ENCODE measurements around the gene SPINK5.

Gene SPINK5

DNA sequence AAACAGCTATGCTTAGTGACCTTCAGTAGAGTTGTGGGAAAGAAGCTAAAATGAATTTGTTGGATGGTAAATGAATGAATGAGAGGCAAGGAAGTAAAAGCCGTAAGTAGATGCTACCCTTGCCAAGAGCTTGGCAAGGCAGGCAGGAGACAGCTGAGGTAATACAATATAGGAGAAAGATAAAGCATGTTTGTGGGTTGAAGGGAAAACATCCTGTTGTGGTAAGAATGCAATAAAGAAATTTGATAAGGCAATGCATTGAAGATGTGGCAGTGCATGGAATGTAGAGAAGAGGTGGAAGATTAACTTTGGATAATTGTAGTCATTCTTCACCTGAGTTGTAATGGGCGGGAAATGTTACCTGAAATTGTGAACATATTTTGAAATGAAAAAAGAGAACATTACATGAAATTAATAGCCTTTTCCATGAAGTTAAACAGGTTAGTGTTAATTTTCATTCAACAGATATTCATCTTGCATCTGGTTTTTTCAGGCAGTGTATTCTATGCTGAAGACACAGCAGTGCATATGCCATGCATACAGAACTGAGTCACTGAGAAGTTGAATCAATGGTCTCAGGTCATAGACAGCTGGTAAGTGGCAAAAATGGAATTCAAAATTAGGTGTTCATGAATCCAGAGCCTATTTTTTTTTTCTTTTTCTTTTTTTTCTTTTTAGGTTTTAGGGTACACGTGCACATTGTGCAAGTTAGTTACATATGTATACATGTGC is 43.4 kb upstream of the SPINK5 start:
- H3K36me3 ChIP-seq (ENCODE audit: control insufficient read depth in 2 of 2, insufficient read depth in 1 of 2, low read length in 2 of 2): no peaks in the 10 kb centered on the region
- no peak for TF ChIP-seq ZNF626 (tag by site-specific recombination; IDR thresholded peaks at IDR 0.05)
- 0 out of 2 replicates have a peak, but pooled peaks have one; percentile 23 for TF ChIP-seq SP3 (tag by site-specific recombination; IDR thresholded peaks at IDR 0.05)
- H3K4me1 ChIP-seq (ENCODE audit: control insufficient read depth, insufficient read depth, low read length): peaks cover 5% of the 10 kb centered on the region
- H3K27ac ChIP-seq (ENCODE audit: extremely low read depth, low read depth, low read length): no peak overlapping the region
- H3K9me3 ChIP-seq (ENCODE audit: control insufficient read depth, insufficient read depth, low read depth, low read length): no peaks in the 10 kb centered on the region
- POLR2A ChIA-PET: interaction anchor here (1.5 kb wide), 1 partner anchor 9 kb away, joined by 4 read pairs; no protein-coding TSS in a partner anchor
- no peak overlapping the region for H3K4me3 ChIP-seq (ENCODE audit: low read depth, low read length)
- CTCF ChIA-PET: interaction anchor here (0.6 to 0.7 kb wide), 2 partner anchors 137 to 1599 kb away, joined by 3 read pairs; no protein-coding TSS in a partner anchor

DNA sequence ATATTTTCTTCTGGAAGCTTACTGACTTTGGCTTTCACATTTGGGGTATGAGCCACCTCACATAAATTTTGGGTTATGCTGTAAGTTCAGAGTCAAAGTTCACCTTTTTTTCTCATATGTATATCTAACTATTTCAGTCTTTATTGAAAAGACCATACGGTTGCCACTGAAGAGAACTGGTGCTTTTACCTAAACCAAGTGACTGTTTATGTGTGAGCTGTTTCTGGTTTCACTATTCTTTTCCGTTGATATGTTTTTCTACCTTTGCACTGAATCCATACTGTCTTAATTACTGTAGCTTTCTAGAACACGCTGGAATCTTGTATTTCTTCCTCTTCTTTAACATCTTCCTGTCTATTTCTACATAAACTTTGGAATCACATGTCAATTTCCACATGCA is 36.3 kb upstream of the SPINK5 start:
- POLR2A ChIA-PET: no interaction called here
- H3K36me3 ChIP-seq (ENCODE audit: control insufficient read depth in 2 of 2, insufficient read depth in 1 of 2, low read length in 2 of 2): no peaks in the 10 kb centered on the region
- no peak overlapping the region for H3K27ac ChIP-seq (ENCODE audit: extremely low read depth, low read depth, low read length)
- TF ChIP-seq ZNF157 (tag by site-specific recombination; IDR thresholded peaks at IDR 0.05) (no peak), ZSCAN4 (tag by site-specific recombination; IDR thresholded peaks at IDR 0.05) (no peak), ZNF132 (tag by site-specific recombination; IDR thresholded peaks at IDR 0.05; ENCODE audit: borderline replicate concordance) (no peak), TRIM28 (IDR thresholded peaks at IDR 0.05; ENCODE audit: borderline replicate concordance, low read length) (no peak), ZNF140 (tag by site-specific recombination; IDR thresholded peaks at IDR 0.05) (no peak), ZNF664 (tag by site-specific recombination; IDR thresholded peaks at IDR 0.05) (no peak), INSM2 (tag by site-specific recombination; IDR thresholded peaks at IDR 0.05) (no peak), ZNF792 (tag by site-specific recombination; IDR thresholded peaks at IDR 0.05) (no peak), KLF9 (tag by site-specific recombination; IDR thresholded peaks at IDR 0.05; ENCODE audit: low read depth) (no peak)
- TF ChIP-seq, protein P1, sequence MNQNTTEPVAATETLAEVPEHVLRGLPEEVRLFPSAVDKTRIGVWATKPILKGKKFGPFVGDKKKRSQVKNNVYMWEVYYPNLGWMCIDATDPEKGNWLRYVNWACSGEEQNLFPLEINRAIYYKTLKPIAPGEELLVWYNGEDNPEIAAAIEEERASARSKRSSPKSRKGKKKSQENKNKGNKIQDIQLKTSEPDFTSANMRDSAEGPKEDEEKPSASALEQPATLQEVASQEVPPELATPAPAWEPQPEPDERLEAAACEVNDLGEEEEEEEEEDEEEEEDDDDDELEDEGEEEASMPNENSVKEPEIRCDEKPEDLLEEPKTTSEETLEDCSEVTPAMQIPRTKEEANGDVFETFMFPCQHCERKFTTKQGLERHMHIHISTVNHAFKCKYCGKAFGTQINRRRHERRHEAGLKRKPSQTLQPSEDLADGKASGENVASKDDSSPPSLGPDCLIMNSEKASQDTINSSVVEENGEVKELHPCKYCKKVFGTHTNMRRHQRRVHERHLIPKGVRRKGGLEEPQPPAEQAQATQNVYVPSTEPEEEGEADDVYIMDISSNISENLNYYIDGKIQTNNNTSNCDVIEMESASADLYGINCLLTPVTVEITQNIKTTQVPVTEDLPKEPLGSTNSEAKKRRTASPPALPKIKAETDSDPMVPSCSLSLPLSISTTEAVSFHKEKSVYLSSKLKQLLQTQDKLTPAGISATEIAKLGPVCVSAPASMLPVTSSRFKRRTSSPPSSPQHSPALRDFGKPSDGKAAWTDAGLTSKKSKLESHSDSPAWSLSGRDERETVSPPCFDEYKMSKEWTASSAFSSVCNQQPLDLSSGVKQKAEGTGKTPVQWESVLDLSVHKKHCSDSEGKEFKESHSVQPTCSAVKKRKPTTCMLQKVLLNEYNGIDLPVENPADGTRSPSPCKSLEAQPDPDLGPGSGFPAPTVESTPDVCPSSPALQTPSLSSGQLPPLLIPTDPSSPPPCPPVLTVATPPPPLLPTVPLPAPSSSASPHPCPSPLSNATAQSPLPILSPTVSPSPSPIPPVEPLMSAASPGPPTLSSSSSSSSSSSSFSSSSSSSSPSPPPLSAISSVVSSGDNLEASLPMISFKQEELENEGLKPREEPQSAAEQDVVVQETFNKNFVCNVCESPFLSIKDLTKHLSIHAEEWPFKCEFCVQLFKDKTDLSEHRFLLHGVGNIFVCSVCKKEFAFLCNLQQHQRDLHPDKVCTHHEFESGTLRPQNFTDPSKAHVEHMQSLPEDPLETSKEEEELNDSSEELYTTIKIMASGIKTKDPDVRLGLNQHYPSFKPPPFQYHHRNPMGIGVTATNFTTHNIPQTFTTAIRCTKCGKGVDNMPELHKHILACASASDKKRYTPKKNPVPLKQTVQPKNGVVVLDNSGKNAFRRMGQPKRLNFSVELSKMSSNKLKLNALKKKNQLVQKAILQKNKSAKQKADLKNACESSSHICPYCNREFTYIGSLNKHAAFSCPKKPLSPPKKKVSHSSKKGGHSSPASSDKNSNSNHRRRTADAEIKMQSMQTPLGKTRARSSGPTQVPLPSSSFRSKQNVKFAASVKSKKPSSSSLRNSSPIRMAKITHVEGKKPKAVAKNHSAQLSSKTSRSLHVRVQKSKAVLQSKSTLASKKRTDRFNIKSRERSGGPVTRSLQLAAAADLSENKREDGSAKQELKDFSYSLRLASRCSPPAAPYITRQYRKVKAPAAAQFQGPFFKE (tag by site-specific recombination; IDR thresholded peaks at IDR 0.05; ENCODE audit: borderline replicate concordance): no peak
- TF ChIP-seq, protein P2, sequence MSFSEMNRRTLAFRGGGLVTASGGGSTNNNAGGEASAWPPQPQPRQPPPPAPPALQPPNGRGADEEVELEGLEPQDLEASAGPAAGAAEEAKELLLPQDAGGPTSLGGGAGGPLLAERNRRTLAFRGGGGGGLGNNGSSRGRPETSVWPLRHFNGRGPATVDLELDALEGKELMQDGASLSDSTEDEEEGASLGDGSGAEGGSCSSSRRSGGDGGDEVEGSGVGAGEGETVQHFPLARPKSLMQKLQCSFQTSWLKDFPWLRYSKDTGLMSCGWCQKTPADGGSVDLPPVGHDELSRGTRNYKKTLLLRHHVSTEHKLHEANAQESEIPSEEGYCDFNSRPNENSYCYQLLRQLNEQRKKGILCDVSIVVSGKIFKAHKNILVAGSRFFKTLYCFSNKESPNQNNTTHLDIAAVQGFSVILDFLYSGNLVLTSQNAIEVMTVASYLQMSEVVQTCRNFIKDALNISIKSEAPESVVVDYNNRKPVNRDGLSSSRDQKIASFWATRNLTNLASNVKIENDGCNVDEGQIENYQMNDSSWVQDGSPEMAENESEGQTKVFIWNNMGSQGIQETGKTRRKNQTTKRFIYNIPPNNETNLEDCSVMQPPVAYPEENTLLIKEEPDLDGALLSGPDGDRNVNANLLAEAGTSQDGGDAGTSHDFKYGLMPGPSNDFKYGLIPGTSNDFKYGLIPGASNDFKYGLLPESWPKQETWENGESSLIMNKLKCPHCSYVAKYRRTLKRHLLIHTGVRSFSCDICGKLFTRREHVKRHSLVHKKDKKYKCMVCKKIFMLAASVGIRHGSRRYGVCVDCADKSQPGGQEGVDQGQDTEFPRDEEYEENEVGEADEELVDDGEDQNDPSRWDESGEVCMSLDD (tag by site-specific recombination; IDR thresholded peaks at IDR 0.05): no peak
- TF ChIP-seq, protein P3, sequence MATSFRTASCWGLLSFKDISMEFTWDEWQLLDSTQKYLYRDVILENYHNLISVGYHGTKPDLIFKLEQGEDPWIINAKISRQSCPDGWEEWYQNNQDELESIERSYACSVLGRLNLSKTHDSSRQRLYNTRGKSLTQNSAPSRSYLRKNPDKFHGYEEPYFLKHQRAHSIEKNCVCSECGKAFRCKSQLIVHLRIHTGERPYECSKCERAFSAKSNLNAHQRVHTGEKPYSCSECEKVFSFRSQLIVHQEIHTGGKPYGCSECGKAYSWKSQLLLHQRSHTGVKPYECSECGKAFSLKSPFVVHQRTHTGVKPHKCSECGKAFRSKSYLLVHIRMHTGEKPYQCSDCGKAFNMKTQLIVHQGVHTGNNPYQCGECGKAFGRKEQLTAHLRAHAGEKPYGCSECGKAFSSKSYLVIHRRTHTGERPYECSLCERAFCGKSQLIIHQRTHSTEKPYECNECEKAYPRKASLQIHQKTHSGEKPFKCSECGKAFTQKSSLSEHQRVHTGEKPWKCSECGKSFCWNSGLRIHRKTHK (tag by site-specific recombination; IDR thresholded peaks at IDR 0.05): no peak
- no peaks in the 10 kb centered on the region for H3K9me3 ChIP-seq (ENCODE audit: control insufficient read depth, insufficient read depth, low read depth, low read length)
- H3K4me3 ChIP-seq (ENCODE audit: low read depth, low read length): no peak overlapping the region
- H3K4me1 ChIP-seq (ENCODE audit: control insufficient read depth, insufficient read depth, low read length): no peaks in the 10 kb centered on the region
- CTCF ChIA-PET: interaction anchor here (0.9 to 1.0 kb wide), 2 partner anchors 20 to 23 kb away, joined by 3 read pairs; no protein-coding TSS in a partner anchor
